ENCODE data around the gene AGAP3.

Gene AGAP3

GRCh38 chr7:151135525-151135845, 49.2 kb downstream of the AGAP3 start:
- no peak for DNase-seq (ENCODE audit: low read depth, low spot score)

GRCh38 chr7:151135866-151136843, 49.9 kb downstream of the AGAP3 start:
- DNase-seq (ENCODE audit: low read depth, low spot score), result no peak

GRCh38 chr7:151137076-151137675, 50.9 kb downstream of the AGAP3 start:
- DNase-seq (ENCODE audit: low read depth, low spot score), result peak; percentile 80

GRCh38 chr7:151137791-151138152, 51.5 kb downstream of the AGAP3 start:
- no peak for DNase-seq (ENCODE audit: low read depth, low spot score)

GRCh38 chr7:151138153-151138851, 52.0 kb downstream of the AGAP3 start:
- peak; percentile 54 for DNase-seq (ENCODE audit: low read depth, low spot score)

- no peak for DNase-seq (ENCODE audit: low read depth, low spot score)
These were observed 53.0 kb downstream of the AGAP3 start for GRCh38 chr7:151139071-151139790.

- DNase-seq (ENCODE audit: low read depth, low spot score), result no peak
These were observed 53.5 kb downstream of the AGAP3 start for GRCh38 chr7:151139791-151140190.

GRCh38 chr7:151140826-151141225, 54.6 kb downstream of the AGAP3 start:
- DNase-seq (ENCODE audit: low read depth, low spot score), result no peak

- no peak for DNase-seq (ENCODE audit: low read depth, low spot score)
These were observed 55.1 kb downstream of the AGAP3 start for GRCh38 chr7:151141311-151141854.

GRCh38 chr7:151141855-151142685, 55.8 kb downstream of the AGAP3 start:
- DNase-seq (ENCODE audit: low read depth, low spot score), result no peak

GRCh38 chr7:151142686-151143040, 56.4 kb downstream of the AGAP3 start:
- DNase-seq (ENCODE audit: low read depth, low spot score), result no peak

- no peak for DNase-seq (ENCODE audit: low read depth, low spot score)
These were observed 57.2 kb downstream of the AGAP3 start for GRCh38 chr7:151143261-151144015.

GRCh38 chr7:151144387-151144786, 58.1 kb downstream of the AGAP3 start:
- no peak for DNase-seq (ENCODE audit: low read depth, low spot score)

- DNase-seq (ENCODE audit: low read depth, low spot score), result no peak
These were observed 60.5 kb downstream of the AGAP3 start for GRCh38 chr7:151146761-151147160.

GRCh38 chr7:151148319-151149259, 62.3 kb downstream of the AGAP3 start:
- peak; percentile 37 for DNase-seq (ENCODE audit: low read depth, low spot score)

GRCh38 chr7:151150388-151150787, 64.1 kb downstream of the AGAP3 start:
- DNase-seq (ENCODE audit: low read depth, low spot score), result no peak

- DNase-seq (ENCODE audit: low read depth, low spot score), result no peak
These were observed 66.6 kb downstream of the AGAP3 start for GRCh38 chr7:151152643-151153513.
